HEK293 (cell line): ENCODE data around the gene CLK2.

Experiments
- BCL11B ChIP-seq: fragments of 450-650 bp; formaldehyde crosslinking; IDR thresholded peaks from 2 replicates; pipeline ENCODE4 v1.5.1; 2016; ENCODE audit warnings: low read depth, missing biosample characterization, missing genetic modification characterization
- GFI1B ChIP-seq: fragments of 450-650 bp; formaldehyde crosslinking; IDR thresholded peaks from 2 replicates; pipeline ENCODE4 v1.5.1; 2016; ENCODE audit warnings: missing biosample characterization, missing genetic modification characterization
- GLI2 ChIP-seq: fragments of 450-650 bp; formaldehyde crosslinking; IDR thresholded peaks from 2 replicates; pipeline ENCODE4; 2017; ENCODE audit warnings: missing biosample characterization, missing genetic modification characterization, low read depth, borderline replicate concordance
- HOXC10 ChIP-seq: sonication (generic); formaldehyde crosslinking; IDR thresholded peaks from 2 replicates; pipeline ENCODE4 v1.8.1; 2023; ENCODE audit warnings: mild to moderate bottlenecking, missing genetic modification reagents
- HOXD13 ChIP-seq: sonication (generic); formaldehyde crosslinking; IDR thresholded peaks from 2 replicates; pipeline ENCODE4 v1.8.0; 2022; ENCODE audit warnings: missing genetic modification reagents, borderline replicate concordance
- MEIS1 ChIP-seq: sonication (generic); formaldehyde crosslinking; IDR thresholded peaks from 2 replicates; pipeline ENCODE4 v1.8.1; 2022; ENCODE audit warnings: missing genetic modification reagents, mild to moderate bottlenecking, borderline replicate concordance
- SALL2 ChIP-seq: fragments of 450-650 bp; formaldehyde crosslinking; IDR thresholded peaks from 2 replicates; pipeline ENCODE4 v1.5.0; 2017; ENCODE audit warnings: missing biosample characterization, mild to moderate bottlenecking, missing genetic modification characterization, borderline replicate concordance
- TRIM28 ChIP-seq: IDR thresholded peaks from 2 replicates; pipeline ENCODE4 v1.6.1; 2011; ENCODE audit warnings: low read length, control low read depth, borderline replicate concordance
- ZBTB7A ChIP-seq: fragments of 450-650 bp; formaldehyde crosslinking; IDR thresholded peaks from 2 replicates; pipeline ENCODE4 v1.5.1; 2016; ENCODE audit warnings: low read depth, missing biosample characterization, missing genetic modification characterization
- ZBTB8A ChIP-seq: fragments of 450-650 bp; formaldehyde crosslinking; IDR thresholded peaks from 2 replicates; pipeline ENCODE4 v1.5.1; 2016; ENCODE audit warnings: missing biosample characterization, missing genetic modification characterization
- ZFP69B ChIP-seq: fragments of 450-650 bp; formaldehyde crosslinking; IDR thresholded peaks from 2 replicates; pipeline ENCODE4 v1.5.1; 2016; ENCODE audit warnings: missing biosample characterization, missing genetic modification characterization
- ZNF114 ChIP-seq: fragments of 450-650 bp; formaldehyde crosslinking; IDR thresholded peaks from 2 replicates; pipeline ENCODE4 v1.5.0; 2017; ENCODE audit warnings: missing biosample characterization, missing genetic modification characterization
- ZNF140 ChIP-seq: fragments of 450-650 bp; formaldehyde crosslinking; IDR thresholded peaks from 2 replicates; pipeline ENCODE4 v1.5.1; 2016; ENCODE audit warnings: missing biosample characterization, missing genetic modification characterization
- ZNF148 ChIP-seq: fragments of 450-650 bp; formaldehyde crosslinking; IDR thresholded peaks from 2 replicates; pipeline ENCODE4 v1.5.0; 2017; ENCODE audit warnings: missing biosample characterization, missing genetic modification characterization, borderline replicate concordance
- ZNF223 ChIP-seq: fragments of 450-650 bp; formaldehyde crosslinking; IDR thresholded peaks from 2 replicates; pipeline ENCODE4 v1.5.1; 2016; ENCODE audit warnings: missing biosample characterization, missing genetic modification characterization
- ZNF239 ChIP-seq: fragments of 450-650 bp; formaldehyde crosslinking; IDR thresholded peaks from 2 replicates; pipeline ENCODE4 v1.5.1; 2016; ENCODE audit warnings: missing biosample characterization, missing genetic modification characterization
- ZNF324 ChIP-seq: fragments of 450-650 bp; formaldehyde crosslinking; IDR thresholded peaks from 2 replicates; pipeline ENCODE4 v1.5.1; 2016; ENCODE audit warnings: missing biosample characterization, missing genetic modification characterization
- ZNF362 ChIP-seq: fragments of 450-650 bp; formaldehyde crosslinking; IDR thresholded peaks from 2 replicates; pipeline ENCODE4 v1.5.1; 2016; ENCODE audit warnings: missing biosample characterization, missing genetic modification characterization
- ZNF404 ChIP-seq: fragments of 450-650 bp; formaldehyde crosslinking; IDR thresholded peaks from 2 replicates; pipeline ENCODE4 v1.5.1; 2017; ENCODE audit warnings: missing biosample characterization, missing genetic modification characterization
- ZNF549 ChIP-seq: fragments of 450-650 bp; IDR thresholded peaks from 2 replicates; pipeline ENCODE4 v1.5.1; 2018; ENCODE audit warnings: missing biosample characterization, missing genetic modification characterization, mild to moderate bottlenecking, inconsistent platforms, moderate library complexity
- ZNF654 ChIP-seq: fragments of 450-650 bp; formaldehyde crosslinking; IDR thresholded peaks from 2 replicates; pipeline ENCODE4 v1.5.1; 2016; ENCODE audit warnings: low read depth, missing biosample characterization, missing genetic modification characterization
- ZNF76 ChIP-seq: fragments of 450-650 bp; formaldehyde crosslinking; IDR thresholded peaks from 2 replicates; pipeline ENCODE4; 2016; ENCODE audit warnings: low read depth, missing biosample characterization, missing genetic modification characterization, borderline replicate concordance
- ZNF768 ChIP-seq: fragments of 450-650 bp; formaldehyde crosslinking; IDR thresholded peaks from 2 replicates; pipeline ENCODE4 v1.5.1; 2018; ENCODE audit warnings: missing biosample characterization, mild to moderate bottlenecking, missing genetic modification characterization
- ZNF776 ChIP-seq: fragments of 450-650 bp; formaldehyde crosslinking; IDR thresholded peaks from 2 replicates; pipeline ENCODE4 v1.5.0; 2017; ENCODE audit warnings: missing biosample characterization, missing genetic modification characterization, borderline replicate concordance
- ZNF791 ChIP-seq: fragments of 450-650 bp; formaldehyde crosslinking; IDR thresholded peaks from 2 replicates; pipeline ENCODE4 v1.5.1; 2016; ENCODE audit warnings: missing biosample characterization, missing genetic modification characterization
- ZXDB ChIP-seq: fragments of 450-650 bp; formaldehyde crosslinking; IDR thresholded peaks from 2 replicates; pipeline ENCODE4 v1.5.1; 2016; ENCODE audit warnings: missing biosample characterization, missing genetic modification characterization
- TF ChIP-seq, protein P1 (sequence below): fragments of 450-650 bp; formaldehyde crosslinking; IDR thresholded peaks from 2 replicates; pipeline ENCODE4 v1.5.1; 2016; ENCODE audit warnings: missing biosample characterization, missing genetic modification characterization
- TF ChIP-seq, protein P2 (sequence below): fragments of 450-650 bp; formaldehyde crosslinking; IDR thresholded peaks from 2 replicates; pipeline ENCODE4 v1.5.1; 2016; ENCODE audit warnings: missing biosample characterization, missing genetic modification characterization
- TF ChIP-seq, protein P3 (sequence below): fragments of 450-650 bp; formaldehyde crosslinking; IDR thresholded peaks from 2 replicates; pipeline ENCODE4 v1.5.1; 2016; ENCODE audit warnings: missing biosample characterization, missing genetic modification characterization, borderline replicate concordance
- TF ChIP-seq, protein P4 (sequence below): fragments of 450-650 bp; formaldehyde crosslinking; IDR thresholded peaks from 2 replicates; pipeline ENCODE4 v1.5.1; 2016; ENCODE audit warnings: missing biosample characterization, missing genetic modification characterization

CLK2 gene

DNA sequence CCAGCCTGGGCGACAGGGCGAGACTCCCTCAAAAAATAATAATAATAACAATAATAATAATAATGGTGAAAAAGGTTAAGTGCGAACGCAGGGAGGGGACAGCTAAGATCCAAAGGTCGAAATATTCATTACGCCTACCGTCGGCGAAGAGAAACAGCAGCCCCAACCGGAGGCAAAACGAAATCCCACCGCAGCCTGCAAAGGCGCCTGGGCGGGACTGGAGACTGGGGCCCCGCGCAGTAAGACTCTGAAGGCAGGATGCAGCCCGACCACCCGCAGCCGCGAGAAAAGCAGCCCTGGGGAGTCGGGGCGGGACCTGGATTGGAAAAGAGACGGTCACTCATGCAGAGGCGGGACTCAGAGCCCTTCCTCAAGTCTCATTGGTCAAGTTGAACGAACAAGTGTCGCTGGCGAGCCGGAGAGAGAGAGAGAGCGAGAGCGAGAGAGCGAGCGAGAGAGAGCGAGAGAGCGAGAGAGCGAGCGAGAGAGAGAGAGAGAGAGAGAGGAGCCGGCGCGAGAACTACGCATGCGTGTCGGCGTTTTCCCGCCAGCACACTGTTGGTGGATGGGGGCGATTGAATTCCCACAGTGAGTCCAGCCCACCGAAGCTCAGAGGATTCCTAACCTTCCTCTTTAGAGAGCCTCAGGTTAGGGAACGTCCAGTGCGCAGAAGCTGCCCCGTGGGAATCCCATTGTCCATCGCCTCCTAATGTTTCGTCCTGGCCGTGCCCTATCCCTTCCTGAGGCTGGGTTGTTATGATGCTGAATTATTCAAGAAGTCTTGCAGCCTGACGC lies 28.7 kb downstream of the CLK2 start (continued):
- TF ChIP-seq ZNF76 (peak; percentile 95), ZXDB (tag by site-specific recombination) (peak; percentile 100), ZNF239 (tag by site-specific recombination) (peak; percentile 96), ZNF148 (tag by site-specific recombination) (peak; percentile 100), ZNF768 (tag by site-specific recombination) (peak; percentile 44; the same call in 1 of the 2 replicates), ZNF654 (tag by site-specific recombination) (peak; percentile 41), TRIM28 (peak; percentile 99), ZBTB8A (tag by site-specific recombination) (peak; percentile 96), ZNF791 (tag by site-specific recombination) (peak; percentile 85; the same call in 1 of the 2 replicates), ZNF324 (tag by site-specific recombination) (peak; percentile 100), SALL2 (tag by site-specific recombination) (peak; percentile 98), ZFP69B (tag by site-specific recombination) (peak; percentile 100), MEIS1 (CRISPR knock-in tag) (no peak), ZBTB7A (tag by site-specific recombination) (peak; percentile 100), ZNF776 (no peak), BCL11B (tag by site-specific recombination) (peak; percentile 100), ZNF140 (tag by site-specific recombination) (peak; percentile 38; the same call in 1 of the 2 replicates), ZNF362 (0 out of 2 replicates have a peak, but pooled peaks have one; percentile 38), ZNF404 (0 out of 2 replicates have a peak, but pooled peaks have one; percentile 78), ZNF549 (tag by site-specific recombination) (no peak), GLI2 (tag by site-specific recombination) (no peak; the same call in 1 of the 2 replicates), ZNF223 (peak; percentile 89), HOXC10 (CRISPR knock-in tag) (no peak), HOXD13 (CRISPR knock-in tag) (no peak), ZNF114 (tag by site-specific recombination) (no peak), GFI1B (tag by site-specific recombination) (peak; percentile 98)
- TF ChIP-seq, protein P1, sequence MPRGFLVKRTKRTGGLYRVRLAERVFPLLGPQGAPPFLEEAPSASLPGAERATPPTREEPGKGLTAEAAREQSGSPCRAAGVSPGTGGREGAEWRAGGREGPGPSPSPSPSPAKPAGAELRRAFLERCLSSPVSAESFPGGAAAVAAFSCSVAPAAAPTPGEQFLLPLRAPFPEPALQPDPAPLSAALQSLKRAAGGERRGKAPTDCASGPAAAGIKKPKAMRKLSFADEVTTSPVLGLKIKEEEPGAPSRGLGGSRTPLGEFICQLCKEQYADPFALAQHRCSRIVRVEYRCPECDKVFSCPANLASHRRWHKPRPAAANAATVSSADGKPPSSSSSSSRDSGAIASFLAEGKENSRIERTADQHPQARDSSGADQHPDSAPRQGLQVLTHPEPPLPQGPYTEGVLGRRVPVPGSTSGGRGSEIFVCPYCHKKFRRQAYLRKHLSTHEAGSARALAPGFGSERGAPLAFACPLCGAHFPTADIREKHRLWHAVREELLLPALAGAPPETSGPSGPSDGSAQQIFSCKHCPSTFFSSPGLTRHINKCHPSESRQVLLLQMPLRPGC (tag by site-specific recombination), result peak; percentile 100
- TF ChIP-seq, protein P2, sequence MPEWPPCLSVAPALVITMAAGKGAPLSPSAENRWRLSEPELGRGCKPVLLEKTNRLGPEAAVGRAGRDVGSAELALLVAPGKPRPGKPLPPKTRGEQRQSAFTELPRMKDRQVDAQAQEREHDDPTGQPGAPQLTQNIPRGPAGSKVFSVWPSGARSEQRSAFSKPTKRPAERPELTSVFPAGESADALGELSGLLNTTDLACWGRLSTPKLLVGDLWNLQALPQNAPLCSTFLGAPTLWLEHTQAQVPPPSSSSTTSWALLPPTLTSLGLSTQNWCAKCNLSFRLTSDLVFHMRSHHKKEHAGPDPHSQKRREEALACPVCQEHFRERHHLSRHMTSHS (tag by site-specific recombination), result peak; percentile 96
- TF ChIP-seq, protein P3, sequence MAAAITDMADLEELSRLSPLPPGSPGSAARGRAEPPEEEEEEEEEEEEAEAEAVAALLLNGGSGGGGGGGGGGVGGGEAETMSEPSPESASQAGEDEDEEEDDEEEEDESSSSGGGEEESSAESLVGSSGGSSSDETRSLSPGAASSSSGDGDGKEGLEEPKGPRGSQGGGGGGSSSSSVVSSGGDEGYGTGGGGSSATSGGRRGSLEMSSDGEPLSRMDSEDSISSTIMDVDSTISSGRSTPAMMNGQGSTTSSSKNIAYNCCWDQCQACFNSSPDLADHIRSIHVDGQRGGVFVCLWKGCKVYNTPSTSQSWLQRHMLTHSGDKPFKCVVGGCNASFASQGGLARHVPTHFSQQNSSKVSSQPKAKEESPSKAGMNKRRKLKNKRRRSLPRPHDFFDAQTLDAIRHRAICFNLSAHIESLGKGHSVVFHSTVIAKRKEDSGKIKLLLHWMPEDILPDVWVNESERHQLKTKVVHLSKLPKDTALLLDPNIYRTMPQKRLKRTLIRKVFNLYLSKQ (tag by site-specific recombination), result peak; percentile 100
- TF ChIP-seq, protein P4, sequence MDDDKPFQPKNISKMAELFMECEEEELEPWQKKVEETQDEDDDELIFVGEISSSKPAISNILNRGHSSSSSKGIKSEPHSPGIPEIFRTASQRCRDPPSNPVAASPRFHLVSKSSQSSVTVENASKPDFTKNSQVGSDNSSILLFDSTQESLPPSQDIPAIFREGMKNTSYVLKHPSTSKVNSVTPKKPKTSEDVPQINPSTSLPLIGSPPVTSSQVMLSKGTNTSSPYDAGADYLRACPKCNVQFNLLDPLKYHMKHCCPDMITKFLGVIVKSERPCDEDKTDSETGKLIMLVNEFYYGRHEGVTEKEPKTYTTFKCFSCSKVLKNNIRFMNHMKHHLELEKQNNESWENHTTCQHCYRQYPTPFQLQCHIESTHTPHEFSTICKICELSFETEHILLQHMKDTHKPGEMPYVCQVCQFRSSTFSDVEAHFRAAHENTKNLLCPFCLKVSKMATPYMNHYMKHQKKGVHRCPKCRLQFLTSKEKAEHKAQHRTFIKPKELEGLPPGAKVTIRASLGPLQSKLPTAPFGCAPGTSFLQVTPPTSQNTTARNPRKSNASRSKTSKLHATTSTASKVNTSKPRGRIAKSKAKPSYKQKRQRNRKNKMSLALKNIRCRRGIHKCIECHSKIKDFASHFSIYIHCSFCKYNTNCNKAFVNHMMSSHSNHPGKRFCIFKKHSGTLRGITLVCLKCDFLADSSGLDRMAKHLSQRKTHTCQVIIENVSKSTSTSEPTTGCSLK (tag by site-specific recombination), result no peak
